ENCODE measurements around the gene DGKG. TPM values are rescaled to one million over a fixed set of nuclear protein-coding genes. Genes with fewer than 3 reads are reported as not detected.

DGKG gene
- polyA plus RNA-seq, 1 of the 3 experiments (the other 2 are of a cell fraction) = 0.12 TPM

DNA sequence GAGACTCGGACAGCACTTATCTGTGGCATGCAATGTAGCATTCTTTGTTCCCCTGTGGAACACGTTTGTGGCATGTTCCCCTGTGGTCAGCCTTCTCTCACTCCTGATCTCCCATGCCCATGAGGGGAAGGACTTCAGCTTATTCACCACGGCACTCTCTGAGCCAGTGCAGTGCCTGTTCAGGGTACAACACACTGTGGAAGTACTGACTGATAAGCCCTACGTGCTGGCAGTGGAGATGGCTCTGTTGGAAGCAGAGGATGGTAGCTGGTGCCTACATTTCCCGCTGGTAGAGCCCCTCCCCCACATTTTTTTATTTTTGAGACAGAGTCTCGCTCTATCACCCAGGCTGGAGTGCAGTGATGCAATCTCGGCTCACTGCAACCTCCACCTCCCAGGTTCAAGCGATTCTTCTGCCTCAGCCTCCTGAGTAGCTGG, 209.7 kb downstream of the DGKG start (continued):
- TF ChIP-seq, protein P1, sequence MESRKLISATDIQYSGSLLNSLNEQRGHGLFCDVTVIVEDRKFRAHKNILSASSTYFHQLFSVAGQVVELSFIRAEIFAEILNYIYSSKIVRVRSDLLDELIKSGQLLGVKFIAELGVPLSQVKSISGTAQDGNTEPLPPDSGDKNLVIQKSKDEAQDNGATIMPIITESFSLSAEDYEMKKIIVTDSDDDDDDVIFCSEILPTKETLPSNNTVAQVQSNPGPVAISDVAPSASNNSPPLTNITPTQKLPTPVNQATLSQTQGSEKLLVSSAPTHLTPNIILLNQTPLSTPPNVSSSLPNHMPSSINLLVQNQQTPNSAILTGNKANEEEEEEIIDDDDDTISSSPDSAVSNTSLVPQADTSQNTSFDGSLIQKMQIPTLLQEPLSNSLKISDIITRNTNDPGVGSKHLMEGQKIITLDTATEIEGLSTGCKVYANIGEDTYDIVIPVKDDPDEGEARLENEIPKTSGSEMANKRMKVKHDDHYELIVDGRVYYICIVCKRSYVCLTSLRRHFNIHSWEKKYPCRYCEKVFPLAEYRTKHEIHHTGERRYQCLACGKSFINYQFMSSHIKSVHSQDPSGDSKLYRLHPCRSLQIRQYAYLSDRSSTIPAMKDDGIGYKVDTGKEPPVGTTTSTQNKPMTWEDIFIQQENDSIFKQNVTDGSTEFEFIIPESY (IDR thresholded peaks at IDR 0.05; ENCODE audit: borderline replicate concordance, low read depth) = no peak
- no peak for TF ChIP-seq CHD2 (IDR thresholded peaks at IDR 0.05; ENCODE audit: low read length, partially characterized antibody)

DNA sequence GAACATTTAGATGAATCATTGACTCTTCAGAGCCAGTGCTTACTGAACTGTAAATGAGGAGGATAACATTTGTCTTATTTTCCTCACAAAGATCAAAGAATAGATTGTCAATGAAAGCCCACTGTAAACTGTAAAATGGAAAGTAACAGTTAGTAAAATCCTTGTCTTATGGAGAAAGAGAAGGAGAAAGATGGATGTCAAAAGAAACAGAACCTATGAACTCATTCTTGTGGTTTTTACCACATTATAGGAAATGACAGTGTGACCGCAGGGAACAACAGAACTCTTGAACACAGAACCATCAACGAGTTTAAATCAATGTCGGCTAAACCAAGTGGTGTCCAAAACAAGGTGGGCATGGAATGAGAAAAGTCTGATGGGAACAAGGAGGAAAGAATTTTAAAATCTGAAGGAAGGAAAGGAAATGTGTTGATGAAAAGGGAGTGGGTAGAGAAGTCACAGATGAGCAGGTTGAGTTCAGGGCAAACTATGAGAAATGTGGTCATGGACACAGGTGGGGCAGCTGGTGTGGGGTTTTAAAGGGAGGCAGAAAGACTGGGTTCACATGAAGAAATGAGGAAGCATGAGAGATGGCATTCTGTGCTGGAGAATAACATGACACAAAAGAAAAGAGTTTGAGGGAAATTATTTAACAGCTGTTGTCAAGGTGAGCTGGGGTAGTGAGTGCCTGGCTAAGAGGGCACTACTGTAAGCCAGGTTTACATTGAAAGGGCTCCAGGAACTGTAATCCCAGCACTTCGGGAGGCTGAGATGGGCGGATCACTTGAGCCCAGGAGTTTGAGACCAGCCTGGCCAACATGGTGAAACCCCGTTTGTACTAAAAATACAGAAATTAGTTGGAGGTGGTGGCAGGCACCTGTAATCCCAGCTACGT, 210.7 kb downstream of the DGKG start:
- Histone ChIP-seq H3K27me3 (ENCODE audit: insufficient read depth) (0 out of 2 replicates have a peak, but pooled peaks cover 3% of the 10 kb centered on the region), H2AFZ (ENCODE audit: low read depth) (no peak overlapping the region), H3K9ac (no peak overlapping the region), H3K4me2 (no peak overlapping the region), H3K79me2 (ENCODE audit: insufficient read depth) (no peaks in the 10 kb centered on the region), H3K27ac (ENCODE audit: low read depth in 2 of 2, low read length in 1 of 2) (no peak overlapping the region), H3F3A (replicated peaks; ENCODE audit: insufficient read depth) (peaks cover 3% of the 10 kb centered on the region), H3K4me1 (ENCODE audit: control insufficient read depth in 1 of 2, insufficient read depth in 2 of 2, low read depth in 1 of 2, low read length in 1 of 2) (no peaks in the 10 kb centered on the region), H3K9me3 (no peaks in the 10 kb centered on the region), H3K4me3 (ENCODE audit: low read depth in 2 of 2, low read length in 1 of 2) (no peak overlapping the region), H4K20me1 (ENCODE audit: insufficient read depth) (no peaks in the 10 kb centered on the region), H3K9me2 (no peaks in the 10 kb centered on the region), H3K36me3 (replicated peaks in 1 of 2; ENCODE audit: control insufficient read depth in 1 of 2, insufficient read depth in 2 of 2, low read length in 1 of 2) (no peaks in the 10 kb centered on the region)
- ChIA-PET POLR2A (no interaction called here), CTCF (interaction anchor here (0.9 kb wide), 1 partner anchor 389 kb away, joined by 3 read pairs; no protein-coding TSS in a partner anchor)
- WGBS (ENCODE audit: low lambda C conversion rate) = 50% methylated on average over 7 of the region's 7 CpGs
- DNase-seq = no peak
- no peak for TF ChIP-seq MXI1 (IDR thresholded peaks at IDR 0.05; ENCODE audit: low read depth, low read length)
- TF ChIP-seq EP300 (IDR thresholded peaks at IDR 0.05; ENCODE audit: borderline replicate concordance in 1 of 2, low read depth in 1 of 2, low read length in 1 of 2) = no peak
- TF ChIP-seq, protein P2, sequence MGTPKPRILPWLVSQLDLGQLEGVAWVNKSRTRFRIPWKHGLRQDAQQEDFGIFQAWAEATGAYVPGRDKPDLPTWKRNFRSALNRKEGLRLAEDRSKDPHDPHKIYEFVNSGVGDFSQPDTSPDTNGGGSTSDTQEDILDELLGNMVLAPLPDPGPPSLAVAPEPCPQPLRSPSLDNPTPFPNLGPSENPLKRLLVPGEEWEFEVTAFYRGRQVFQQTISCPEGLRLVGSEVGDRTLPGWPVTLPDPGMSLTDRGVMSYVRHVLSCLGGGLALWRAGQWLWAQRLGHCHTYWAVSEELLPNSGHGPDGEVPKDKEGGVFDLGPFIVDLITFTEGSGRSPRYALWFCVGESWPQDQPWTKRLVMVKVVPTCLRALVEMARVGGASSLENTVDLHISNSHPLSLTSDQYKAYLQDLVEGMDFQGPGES (IDR thresholded peaks at IDR 0.05; ENCODE audit: low read depth, low read length) = no peak
- TF ChIP-seq, protein P3, sequence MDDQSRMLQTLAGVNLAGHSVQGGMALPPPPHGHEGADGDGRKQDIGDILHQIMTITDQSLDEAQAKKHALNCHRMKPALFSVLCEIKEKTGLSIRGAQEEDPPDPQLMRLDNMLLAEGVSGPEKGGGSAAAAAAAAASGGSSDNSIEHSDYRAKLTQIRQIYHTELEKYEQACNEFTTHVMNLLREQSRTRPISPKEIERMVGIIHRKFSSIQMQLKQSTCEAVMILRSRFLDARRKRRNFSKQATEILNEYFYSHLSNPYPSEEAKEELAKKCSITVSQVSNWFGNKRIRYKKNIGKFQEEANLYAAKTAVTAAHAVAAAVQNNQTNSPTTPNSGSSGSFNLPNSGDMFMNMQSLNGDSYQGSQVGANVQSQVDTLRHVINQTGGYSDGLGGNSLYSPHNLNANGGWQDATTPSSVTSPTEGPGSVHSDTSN (IDR thresholded peaks at IDR 0.05) = no peak
- no peak for TF ChIP-seq TCF12 (IDR thresholded peaks at IDR 0.05)
- TF ChIP-seq GABPA (IDR thresholded peaks at IDR 0.05; ENCODE audit: low read depth) = no peak
- TF ChIP-seq TAF1 (IDR thresholded peaks at IDR 0.05; ENCODE audit: borderline replicate concordance, low read depth, low read length) = no peak
- TF ChIP-seq RCOR1 (IDR thresholded peaks at IDR 0.05; ENCODE audit: low read length) = no peak
- TF ChIP-seq CHD2 (IDR thresholded peaks at IDR 0.05; ENCODE audit: low read length, partially characterized antibody) = no peak
- no peak for TF ChIP-seq GATA2 (CRISPR knock-in tag; IDR thresholded peaks at IDR 0.05)
- TF ChIP-seq YY1 (IDR thresholded peaks at IDR 0.05; ENCODE audit: low read depth) = no peak
- TF ChIP-seq RAD21 (IDR thresholded peaks at IDR 0.05; ENCODE audit: low read length) = no peak
- no peak for TF ChIP-seq TEAD4 (IDR thresholded peaks at IDR 0.05; ENCODE audit: borderline replicate concordance, insufficient read depth)
- TF ChIP-seq, protein P4, sequence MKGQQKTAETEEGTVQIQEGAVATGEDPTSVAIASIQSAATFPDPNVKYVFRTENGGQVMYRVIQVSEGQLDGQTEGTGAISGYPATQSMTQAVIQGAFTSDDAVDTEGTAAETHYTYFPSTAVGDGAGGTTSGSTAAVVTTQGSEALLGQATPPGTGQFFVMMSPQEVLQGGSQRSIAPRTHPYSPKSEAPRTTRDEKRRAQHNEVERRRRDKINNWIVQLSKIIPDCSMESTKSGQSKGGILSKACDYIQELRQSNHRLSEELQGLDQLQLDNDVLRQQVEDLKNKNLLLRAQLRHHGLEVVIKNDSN (IDR thresholded peaks at IDR 0.05; ENCODE audit: borderline replicate concordance, low read depth) = no peak
- no peak for TF ChIP-seq JUND (IDR thresholded peaks at IDR 0.05)
